ENCODE results near the gene APOBEC3B.

DNA sequence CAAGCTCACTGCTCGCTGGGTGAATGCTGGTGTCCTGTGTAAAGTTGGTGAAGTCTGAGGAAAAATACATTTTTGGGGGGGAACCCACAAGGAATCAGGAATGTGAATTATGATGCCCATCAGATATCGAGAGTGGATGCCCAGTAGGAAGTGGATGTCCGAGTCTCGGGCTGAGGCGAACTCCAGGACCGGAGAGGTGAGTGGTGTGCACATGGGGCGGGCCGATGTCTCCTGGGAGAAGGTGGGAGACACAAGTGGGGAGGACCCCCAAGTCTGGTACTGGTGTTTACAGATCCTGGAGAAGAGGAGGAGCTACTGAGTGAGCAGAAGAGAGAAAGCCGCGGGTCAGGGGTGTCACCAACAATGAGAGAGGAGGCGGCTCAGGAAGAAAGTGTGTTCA lies 43.9 kb upstream of the APOBEC3B start:
- TF ChIP-seq, protein P1, sequence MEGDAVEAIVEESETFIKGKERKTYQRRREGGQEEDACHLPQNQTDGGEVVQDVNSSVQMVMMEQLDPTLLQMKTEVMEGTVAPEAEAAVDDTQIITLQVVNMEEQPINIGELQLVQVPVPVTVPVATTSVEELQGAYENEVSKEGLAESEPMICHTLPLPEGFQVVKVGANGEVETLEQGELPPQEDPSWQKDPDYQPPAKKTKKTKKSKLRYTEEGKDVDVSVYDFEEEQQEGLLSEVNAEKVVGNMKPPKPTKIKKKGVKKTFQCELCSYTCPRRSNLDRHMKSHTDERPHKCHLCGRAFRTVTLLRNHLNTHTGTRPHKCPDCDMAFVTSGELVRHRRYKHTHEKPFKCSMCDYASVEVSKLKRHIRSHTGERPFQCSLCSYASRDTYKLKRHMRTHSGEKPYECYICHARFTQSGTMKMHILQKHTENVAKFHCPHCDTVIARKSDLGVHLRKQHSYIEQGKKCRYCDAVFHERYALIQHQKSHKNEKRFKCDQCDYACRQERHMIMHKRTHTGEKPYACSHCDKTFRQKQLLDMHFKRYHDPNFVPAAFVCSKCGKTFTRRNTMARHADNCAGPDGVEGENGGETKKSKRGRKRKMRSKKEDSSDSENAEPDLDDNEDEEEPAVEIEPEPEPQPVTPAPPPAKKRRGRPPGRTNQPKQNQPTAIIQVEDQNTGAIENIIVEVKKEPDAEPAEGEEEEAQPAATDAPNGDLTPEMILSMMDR (IDR thresholded peaks at IDR 0.05): no peak
- no peak for TF ChIP-seq ZFX (IDR thresholded peaks at IDR 0.05; ENCODE audit: borderline replicate concordance)
